Measurements from ENCODE around the gene SPEG. TPM values are rescaled to one million over a fixed set of nuclear protein-coding genes. Genes with fewer than 3 reads are reported as not detected.

The SPEG gene
- total and polyA plus RNA-seq, 2 of the 13 experiments (the other 11 are each of a cell fraction or from before 2014, with no cell fraction given) = 0.18 to 0.24 TPM

- TF ChIP-seq ZNF784 (CRISPR knock-in tag; IDR thresholded peaks at IDR 0.05; ENCODE audit: borderline replicate concordance) = no peak
- TF ChIP-seq RNF2 (conservative IDR thresholded peaks at IDR 0.05; ENCODE audit: low read depth) = no peak
- no peak for TF ChIP-seq ZNF326 (CRISPR knock-in tag; IDR thresholded peaks at IDR 0.05; ENCODE audit: borderline replicate concordance)
- TF ChIP-seq UBTF (CRISPR knock-in tag; IDR thresholded peaks at IDR 0.05) = no peak
- TF ChIP-seq STAG1 (CRISPR knock-in tag; IDR thresholded peaks at IDR 0.05) = peak; percentile 51
- TF ChIP-seq NR3C1 (CRISPR knock-in tag; IDR thresholded peaks at IDR 0.05) = no peak
- TF ChIP-seq SNAPC2 (CRISPR knock-in tag; IDR thresholded peaks at IDR 0.05) = no peak
- TF ChIP-seq ZNF354B (CRISPR knock-in tag; IDR thresholded peaks at IDR 0.05) = no peak
- no peak for TF ChIP-seq SNRNP70 (IDR thresholded peaks at IDR 0.05; ENCODE audit: low read depth, low read length)
- no peak for TF ChIP-seq ZNF570 (CRISPR knock-in tag; IDR thresholded peaks at IDR 0.05; ENCODE audit: borderline replicate concordance)
- TF ChIP-seq NFE2L1 (CRISPR knock-in tag; IDR thresholded peaks at IDR 0.05; ENCODE audit: borderline replicate concordance) = no peak
- TF ChIP-seq CHD2 (IDR thresholded peaks at IDR 0.05; ENCODE audit: low read depth, low read length) = no peak; the same call in 1 of the 2 replicates
- TF ChIP-seq ZBTB10 (CRISPR knock-in tag; IDR thresholded peaks at IDR 0.05; ENCODE audit: borderline replicate concordance) = no peak
- no peak for TF ChIP-seq ZNF513 (CRISPR knock-in tag; conservative IDR thresholded peaks at IDR 0.05)
- TF ChIP-seq DR1 (CRISPR knock-in tag; IDR thresholded peaks at IDR 0.05) = no peak
- no peak for TF ChIP-seq POGK (CRISPR knock-in tag; conservative IDR thresholded peaks at IDR 0.05)
- TF ChIP-seq SETDB1 (CRISPR knock-in tag; IDR thresholded peaks at IDR 0.05; ENCODE audit: borderline replicate concordance) = no peak
- TF ChIP-seq SP5 (CRISPR knock-in tag; IDR thresholded peaks at IDR 0.05; ENCODE audit: borderline replicate concordance, low read depth) = no peak
- TF ChIP-seq LCORL (IDR thresholded peaks at IDR 0.05) = no peak
- TF ChIP-seq LCORL (CRISPR knock-in tag; IDR thresholded peaks at IDR 0.05) = no peak
- TF ChIP-seq ESRRA (CRISPR knock-in tag; IDR thresholded peaks at IDR 0.05; ENCODE audit: low read depth) = no peak
- no peak for TF ChIP-seq ATM (IDR thresholded peaks at IDR 0.05; ENCODE audit: borderline replicate concordance)
Measured at GRCh38 chr2:219495531-219496122, 61.0 kb downstream of the SPEG start (continued).
